B cell (primary cell): ENCODE measurements around the gene SCAMP3. TPM values are rescaled to one million over a fixed set of nuclear protein-coding genes. Genes with fewer than 3 reads are reported as not detected.

Experiments used
- ATAC-seq: fragments of 200-7000 bp; cut with Tn5 transposase; one replicate; pipeline ENCODE4 v1.10.0; 2021; ENCODE audit warnings: low read depth, mild to moderate bottlenecking, moderate number of reproducible peaks, moderate library complexity
- CTCF ChIA-PET: fragments of 350-600 bp; sonication (Branson Sonifier 250); formaldehyde crosslinking; loops from one replicate; lab custom pipeline; 2021; ENCODE audit warnings: antibody characterized with exemption, inconsistent platforms; lab: Charles Lee
- POLR2A ChIA-PET: fragments of 350-600 bp; sonication (Branson Sonifier 250); formaldehyde crosslinking; loops from one replicate; lab custom pipeline; 2021; ENCODE audit warnings: antibody characterized with exemption; lab: Charles Lee
- DNase-seq: peaks from one replicate; pipeline ENCODE4 v3.0.0; 2013
- H2AFZ ChIP-seq: 2 replicates; pipeline ENCODE4 v1.6.1; 2012; ENCODE audit warnings: mild to moderate bottlenecking, low read depth, low read length; ENCODE audit not compliant: insufficient read depth, poor library complexity, severe bottlenecking
- H3K27ac ChIP-seq, 2 donors: 1 replicate in 1 of 2; 2 replicates in 1 of 2; pipeline ENCODE4 v1.5.1; 2012 to 2013; ENCODE audit warnings: low read length in 2 of 2, mild to moderate bottlenecking in 2 of 2, moderate library complexity in 1 of 2
- H3K27me3 ChIP-seq, 4 experiments: fragments of 200-600 bp in 1 of 4; sonication (generic) in 1 of 4; replicated peaks in 1 of 4; 1 replicate in 2 of 4; 2 replicates in 2 of 4; pipeline versions ENCODE4 v1.6.1 to v1.7.0; 2013 to 2016; ENCODE audit warnings: low read length in 3 of 4, mild to moderate bottlenecking in 2 of 4, mixed read lengths in 1 of 4, moderate library complexity in 1 of 4; ENCODE audit not compliant: insufficient read depth in 4 of 4, control insufficient read depth in 3 of 4; ENCODE audit errors: control extremely low read depth in 1 of 4
- H3K36me3 ChIP-seq, 2 experiments: replicated peaks in 1 of 2; 1 replicate in 1 of 2; 2 replicates in 1 of 2; pipeline versions ENCODE4 v1.6.1 to v1.7.1; 2013; ENCODE audit warnings: low read length in 1 of 2; ENCODE audit not compliant: insufficient read depth in 2 of 2, control insufficient read depth in 1 of 2; ENCODE audit errors: control extremely low read depth in 1 of 2, extremely low read depth in 1 of 2
- H3K4me1 ChIP-seq, 2 donors: fragments of 200-600 bp in 1 of 2; sonication (generic) in 1 of 2; 1 replicate in 1 of 2; 2 replicates in 1 of 2; pipeline versions ENCODE4 v1.5.1 to v1.6.1; 2013 to 2017; ENCODE audit warnings: low read length in 2 of 2; ENCODE audit not compliant: control insufficient read depth in 2 of 2, insufficient read depth in 2 of 2
- H3K4me2 ChIP-seq: replicated peaks from 2 replicates; pipeline ENCODE3; 2012; ENCODE audit warnings: mild to moderate bottlenecking, low read depth, low read length; ENCODE audit not compliant: poor library complexity, severe bottlenecking
- H3K4me3 ChIP-seq, 5 experiments: fragments of 200-600 bp in 1 of 5; sonication (generic) in 1 of 5; 1 replicate in 3 of 5; 2 replicates in 2 of 5; pipeline versions ENCODE4 v1.5.1 to v1.7.0; 2011 to 2016; ENCODE audit warnings: low read length in 4 of 5, mild to moderate bottlenecking in 4 of 5, low read depth in 2 of 5, control low read depth in 1 of 5, moderate library complexity in 1 of 5; ENCODE audit not compliant: insufficient read depth in 1 of 5; ENCODE audit errors: control extremely low read depth in 1 of 5, extremely low read depth in 1 of 5
- H3K79me2 ChIP-seq: fragments of 200-600 bp; sonication (generic); one replicate; pipeline ENCODE4 v1.6.0; 2016; ENCODE audit warnings: low read length; ENCODE audit not compliant: control insufficient read depth, insufficient read depth
- H3K9ac ChIP-seq: fragments of 200-600 bp; sonication (generic); 2 replicates; pipeline ENCODE4 v1.6.1; 2017; ENCODE audit warnings: mild to moderate bottlenecking, low read length, moderate library complexity
- H3K9me3 ChIP-seq, 3 donors: one replicate each; pipeline versions ENCODE4 v1.6.1 to v1.7.1; 2013; ENCODE audit warnings: low read length in 2 of 3; ENCODE audit not compliant: control insufficient read depth in 2 of 3, insufficient read depth in 1 of 3; ENCODE audit errors: control extremely low read depth in 1 of 3
- H4K20me1 ChIP-seq: 2 replicates; pipeline ENCODE4 v1.6.0; 2012; ENCODE audit warnings: mild to moderate bottlenecking, low read length; ENCODE audit not compliant: insufficient read depth, control insufficient read depth, poor library complexity, severe bottlenecking
- H3K27ac Mint-ChIP-seq: one replicate; pipeline ENCODE4 v1.8.0; 2021; ENCODE audit warnings: mixed read lengths
- H3K27me3 Mint-ChIP-seq: one replicate; pipeline ENCODE4 v1.8.0; 2021; ENCODE audit warnings: mixed read lengths
- H3K4me1 Mint-ChIP-seq: one replicate; pipeline ENCODE4 v1.8.0; 2021; ENCODE audit warnings: mixed read lengths
- H3K4me3 Mint-ChIP-seq: one replicate; pipeline ENCODE4 v1.8.0; 2021; ENCODE audit warnings: mixed read lengths
- H3K9me3 Mint-ChIP-seq: one replicate; pipeline ENCODE4 v1.8.0; 2022; ENCODE audit warnings: mixed read lengths; ENCODE audit not compliant: insufficient read depth
- CTCF ChIP-seq: fragments of 200-600 bp; IDR thresholded peaks from one replicate; pipeline ENCODE4 v1.8.0; 2022; ENCODE audit warnings: antibody characterized with exemption, mild to moderate bottlenecking
- EZH2 ChIP-seq: IDR thresholded peaks from 2 replicates; pipeline ENCODE4 v1.6.1; 2012; ENCODE audit warnings: borderline replicate concordance, low read depth, mild to moderate bottlenecking, moderate library complexity, low read length; ENCODE audit not compliant: insufficient read depth, poor library complexity, severe bottlenecking
- WGBS: methylation state at CpG from one replicate; pipeline ENCODE4 v1.1.5; 2013; ENCODE audit warnings: missing lambda C conversion rate; ENCODE audit not compliant: insufficient coverage; 5-methylcytosine and 5-hydroxymethylcytosine counted together
- intact Hi-C: fragments of 100-400 bp; cut with micrococcal nuclease; formaldehyde crosslinking; loops from one replicate; pipeline ENCODE4 v1.10.0; 2022
- polyA plus RNA-seq: library from polyadenylated mRNA; depleted of rRNA; stranded (reverse); fragments of >200 nt; gene quantifications from 2 replicates; pipeline ENCODE4 v1.2.3, GENCODE V29; 2012
- total RNA-seq, 2 donors: library from RNA; stranded (reverse); fragments of 120-200 nt in 1 of 2; gene quantifications; 1 replicate in 1 of 2; 2 replicates in 1 of 2; pipeline versions ENCODE4 v1.2.3 to v1.2.4, GENCODE V29; 2013 to 2022

Gene SCAMP3
- total and polyA plus RNA-seq, 2 donors (not counting 1 experiment from before 2014, with no cell fraction given) = 79.8 to 107 TPM

GRCh38 chr1:155227261-155228095 is 34.7 kb downstream of the SCAMP3 start:
- Histone ChIP-seq H3K79me2 (peaks cover 4% of the 10 kb centered on the region), H3K9ac (peak overlapping the region; percentile 73), H3K36me3 (no peaks in the 10 kb centered on the region), H3K4me1 (peaks cover 43 to 56% of the 10 kb centered on the region in 2 donors), H2AFZ (peak overlapping the region; percentile 81), H3K9me3 (no peaks in the 10 kb centered on the region), H3K27me3 (no peaks in the 10 kb centered on the region), H3K4me2 (peak overlapping the region; percentile 94), H4K20me1 (no peaks in the 10 kb centered on the region), H3K27ac (peak overlapping the region; percentile 70), H3K4me3 (peak overlapping the region; percentile 61 to 93 (median 68))
- ChIA-PET CTCF (interaction anchor here (0.7 to 6.9 kb wide), 19 partner anchors 14 to 166 kb away, joined by 3 to 189 read pairs (median 6); partner anchors contain the start of genes CLK2, KRTCAP2, MTX1 and THBS3), POLR2A (interaction anchor here (0.7 to 5.9 kb wide), 5 partner anchors 14 to 333 kb away, joined by 4 to 47 read pairs (median 5); partner anchors contain the start of genes MTX1, THBS3 and TRIM46)
- peak; percentile 98 for DNase-seq
- no peak for TF ChIP-seq CTCF
- TF ChIP-seq EZH2 = no peak
- H3K4me3 Mint-ChIP-seq = peak overlapping the region; percentile 85
- peak; percentile 97 for ATAC-seq
- no peaks in the 10 kb centered on the region for H3K27me3 Mint-ChIP-seq
- H3K4me1 Mint-ChIP-seq = peaks cover 43% of the 10 kb centered on the region
- peak overlapping the region; percentile 91 for H3K27ac Mint-ChIP-seq
- intact Hi-C loops = loop anchor here (1.0 to 5.0 kb wide), 3 partner anchors 14 to 143 kb away; a partner anchor contains a TSS
- no peaks in the 10 kb centered on the region for H3K9me3 Mint-ChIP-seq
- under 1% methylated on average over 35 of the region's 42 CpGs for WGBS
